Neural crest cell (in vitro differentiated cells): ENCODE measurements around the gene OCIAD1. TPM values are rescaled to one million over a fixed set of nuclear protein-coding genes. Genes with fewer than 3 reads are reported as not detected.

Experiments
- DNase-seq: peaks from one replicate; pipeline ENCODE4 v3.0.0; 2021; ENCODE audit warnings: low read depth, mixed read lengths, low spot score
- H3K27ac Mint-ChIP-seq: one replicate; pipeline ENCODE4 v1.8.0; 2021; ENCODE audit warnings: mild to moderate bottlenecking, mixed read lengths; ENCODE audit not compliant: unreplicated experiment
- H3K27me3 Mint-ChIP-seq: 2 replicates; pipeline ENCODE4 v1.8.0; 2021; ENCODE audit warnings: low read depth, mild to moderate bottlenecking, mixed read lengths
- H3K36me3 Mint-ChIP-seq: 2 replicates; pipeline ENCODE4 v1.8.0; 2021; ENCODE audit warnings: low read depth, mild to moderate bottlenecking, mixed read lengths
- H3K4me1 Mint-ChIP-seq: 2 replicates; pipeline ENCODE4 v1.8.0; 2021; ENCODE audit warnings: mixed read lengths
- H3K4me3 Mint-ChIP-seq: one replicate; pipeline ENCODE4 v1.8.0; 2021; ENCODE audit warnings: mild to moderate bottlenecking, mixed read lengths
- H3K9me3 Mint-ChIP-seq: 2 replicates; pipeline ENCODE4 v1.8.0; 2021; ENCODE audit warnings: mixed read lengths
- CTCF ChIP-seq: fragments of 200-600 bp; sonication (generic); conservative IDR thresholded peaks from 2 replicates; pipeline ENCODE4 v1.5.0; 2021; ENCODE audit warnings: antibody characterized with exemption, mild to moderate bottlenecking
- total RNA-seq: library from RNA; stranded (reverse); gene quantifications from 2 replicates; pipeline ENCODE4 v1.2.1, GENCODE V29; 2021

Gene OCIAD1
- total RNA-seq, 1 donor from 2014 or later: 129 TPM

GRCh38 chr4:48910511-48910910, 79.6 kb downstream of the OCIAD1 start:
- Mint-ChIP-seq H3K27ac (no peak overlapping the region), H3K9me3 (peaks cover 3% of the 10 kb centered on the region), H3K27me3 (no peaks in the 10 kb centered on the region), H3K4me1 (peaks cover 15% of the 10 kb centered on the region), H3K4me3 (no peak overlapping the region), H3K36me3 (peaks cover 2% of the 10 kb centered on the region)
- no peak for TF ChIP-seq CTCF
- DNase-seq: no peak

Other genes starting within 250 kb of the OCIAD1 start
- 48.7 and 51.5 TPM in 2 replicates for gene FRYL, start 50.8 kb upstream of the OCIAD1 start, total RNA-seq
- gene OCIAD2, start 75.7 kb downstream of the OCIAD1 start, total RNA-seq: 29.7 and 33.4 TPM in 2 replicates
- gene CWH43, start 155.2 kb downstream of the OCIAD1 start, total RNA-seq: not detected in 2 replicates